Head of caudate nucleus (tissue), 42 donors: Measurements from ENCODE around the gene BNIP2.
"Not testable (repeated sequence)": the region's sequence is repeated elsewhere in the genome, so short reads cannot be mapped to it uniquely, and the experiment has no call there.

Source experiments
- DNase-seq, 42 donors: peaks; one replicate each; pipeline versions ENCODE4 v3.0.0 to v3.0.0-alpha.2; 2020 to 2021; ENCODE audit warnings: mixed read lengths in 7 of 42
- intact Hi-C: fragments of 100-400 bp; cut with DNase I; formaldehyde crosslinking; loops from one replicate; pipeline ENCODE4 v1.15.0; 2022

BNIP2 gene

GRCh38 chr15:59646277-59646676, 42.8 kb downstream of the BNIP2 start:
- no peak for DNase-seq
- intact Hi-C loops = no loop called here

- DNase-seq, intact Hi-C loops: not testable (repeated sequence)
Observed at GRCh38 chr15:59645812-59646211, 43.3 kb downstream of the BNIP2 start.

- DNase-seq = no peak
- intact Hi-C loops = no loop called here
Observed at GRCh38 chr15:59644756-59645155, 44.4 kb downstream of the BNIP2 start.

GRCh38 chr15:59642351-59642750, 46.8 kb downstream of the BNIP2 start:
- intact Hi-C loops = no loop called here
- no peak for DNase-seq

- DNase-seq = not testable (repeated sequence)
- intact Hi-C loops = loop anchor here (10.0 kb wide), 1 partner anchor 103 kb away; no protein-coding TSS in a partner anchor
Observed at GRCh38 chr15:59637507-59637906, 51.6 kb downstream of the BNIP2 start.

GRCh38 chr15:59636184-59636583, 52.9 kb downstream of the BNIP2 start:
- no peak for DNase-seq
- intact Hi-C loops = loop anchor here (10.0 kb wide), 1 partner anchor 101 kb away; no protein-coding TSS in a partner anchor

GRCh38 chr15:59632714-59633113, 56.4 kb downstream of the BNIP2 start:
- no peak for DNase-seq
- intact Hi-C loops = loop anchor here (10.0 kb wide), 1 partner anchor 98 kb away; no protein-coding TSS in a partner anchor

- peak in 2 of 42 donors; percentile 2 to 3 for DNase-seq
- intact Hi-C loops = no loop called here
Observed at GRCh38 chr15:59622289-59622688, 66.8 kb downstream of the BNIP2 start.

GRCh38 chr15:59618406-59618805, 70.7 kb downstream of the BNIP2 start:
- intact Hi-C loops = no loop called here
- no peak for DNase-seq

- intact Hi-C loops = no loop called here
- no peak for DNase-seq
Observed at GRCh38 chr15:59616379-59616778, 72.7 kb downstream of the BNIP2 start.

- no peak for DNase-seq
- intact Hi-C loops = no loop called here
Observed at GRCh38 chr15:59615661-59616060, 73.5 kb downstream of the BNIP2 start.

GRCh38 chr15:59614153-59614552, 75.0 kb downstream of the BNIP2 start:
- DNase-seq = no peak
- intact Hi-C loops = no loop called here

- intact Hi-C loops = no loop called here
- no peak for DNase-seq
Observed at GRCh38 chr15:59611276-59612260, 77.6 kb downstream of the BNIP2 start, which contains the start of gene GCNT3. Gene GCNT3, plus strand, starts transcription at chr15:59611783. Its CDS starts 6,456 bp downstream, at chr15:59618239.

GRCh38 chr15:59609730-59610712, 79.1 kb downstream of the BNIP2 start:
- DNase-seq = no peak
- intact Hi-C loops = no loop called here
